Adipocyte (in vitro differentiated cells): ENCODE measurements around the gene MGLL.

ENCODE experiments used
- DNase-seq: peaks from one replicate; pipeline ENCODE4 v3.0.0-alpha.2; 2015; ENCODE audit warnings: low read depth
- H3K27me3 ChIP-seq: replicated peaks from 2 replicates; pipeline ENCODE4 v1.7.0; 2013; ENCODE audit warnings: mild to moderate bottlenecking, low read length, moderate library complexity; ENCODE audit not compliant: control insufficient read depth, insufficient read depth
- H3K36me3 ChIP-seq: 2 replicates; pipeline ENCODE4 v1.7.0; 2013; ENCODE audit warnings: low read length, mild to moderate bottlenecking, moderate library complexity; ENCODE audit not compliant: control insufficient read depth, insufficient read depth, severe bottlenecking
- H3K4me1 ChIP-seq: 2 replicates; pipeline ENCODE4 v1.7.0; 2013; ENCODE audit warnings: mild to moderate bottlenecking, low read length, moderate library complexity; ENCODE audit not compliant: control insufficient read depth, insufficient read depth
- H3K4me3 ChIP-seq: 2 replicates; pipeline ENCODE4 v1.7.0; 2013; ENCODE audit warnings: mild to moderate bottlenecking, low read length, moderate library complexity
- H3K9ac ChIP-seq: 2 replicates; pipeline ENCODE4 v1.7.0; 2013; ENCODE audit warnings: mild to moderate bottlenecking, low read length, moderate library complexity
- H3K9me3 ChIP-seq: 2 replicates; pipeline ENCODE4 v1.7.0; 2013; ENCODE audit warnings: mild to moderate bottlenecking, low read length, moderate library complexity; ENCODE audit not compliant: control insufficient read depth

MGLL gene

DNA sequence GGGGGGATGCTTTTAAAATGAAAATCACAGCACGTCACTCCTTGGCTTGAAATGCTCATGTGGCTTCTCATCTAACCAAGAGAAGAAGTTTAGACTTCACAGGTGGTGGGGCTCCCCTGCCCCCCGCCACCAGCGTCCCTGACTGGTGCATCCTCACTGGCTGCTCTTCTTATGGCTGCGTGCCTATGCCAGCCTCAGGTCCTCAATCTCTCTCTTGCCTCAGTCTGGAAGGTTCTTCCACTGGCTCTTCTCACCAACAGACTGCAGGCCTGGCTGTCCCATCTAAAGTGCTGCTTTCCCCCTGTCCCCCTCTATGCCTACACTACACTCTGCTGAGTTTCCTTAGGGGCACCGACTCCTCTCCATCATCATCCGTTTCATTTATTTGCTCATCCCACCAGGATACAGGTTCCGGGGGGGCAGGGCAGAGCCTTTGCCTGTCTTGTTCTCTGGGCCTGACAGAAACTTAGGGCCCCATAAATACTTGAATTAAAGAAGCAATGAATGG lies 128.9 kb downstream of the MGLL start:
- DNase-seq: no peak
- Histone ChIP-seq H3K4me3 (no peak overlapping the region), H3K27me3 (no peaks in the 10 kb centered on the region), H3K9ac (no peak overlapping the region), H3K4me1 (peaks cover 37% of the 10 kb centered on the region), H3K9me3 (no peaks in the 10 kb centered on the region), H3K36me3 (peaks cover 29% of the 10 kb centered on the region)

DNA sequence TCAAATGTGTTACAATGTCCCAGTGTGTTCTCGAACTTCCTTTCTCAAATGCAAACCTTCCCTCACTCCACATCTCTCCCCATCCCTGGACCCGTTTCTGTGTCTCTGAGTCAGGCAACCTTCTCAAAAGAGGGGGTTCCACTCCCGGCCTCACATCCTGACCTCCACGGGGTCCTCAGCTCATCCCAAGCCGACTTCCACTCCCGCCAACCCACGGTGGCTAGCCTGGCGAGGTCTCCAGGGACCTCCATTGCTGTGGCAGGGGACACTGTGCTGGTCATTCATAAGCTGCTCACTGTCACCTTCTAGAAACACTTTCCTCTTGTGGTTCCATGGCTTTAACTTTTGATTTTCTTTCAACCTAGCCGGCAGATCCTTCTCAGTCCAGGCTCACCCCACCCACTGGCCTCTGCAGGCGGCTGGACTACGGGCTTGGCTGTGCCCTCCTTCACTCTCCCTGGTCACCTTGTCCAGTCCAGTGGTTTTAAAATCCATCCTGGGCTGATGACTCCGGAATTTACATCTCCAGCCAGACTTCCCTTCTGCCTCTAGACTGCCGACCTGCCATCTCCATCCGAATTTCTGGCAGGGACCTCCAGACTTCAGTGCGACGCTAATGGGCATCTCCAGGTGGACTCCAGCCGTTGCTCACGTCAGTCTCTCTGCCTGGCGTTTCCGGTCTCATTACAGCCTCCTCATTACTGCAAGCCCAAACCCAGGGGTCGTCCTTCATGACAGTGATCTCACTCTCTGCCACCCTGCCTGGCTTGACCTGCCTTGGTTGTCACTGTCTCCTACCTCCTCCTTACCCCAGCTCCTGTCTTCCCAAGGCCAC lies 129.6 kb downstream of the MGLL start:
- H3K4me3 ChIP-seq: no peak overlapping the region
- no peaks in the 10 kb centered on the region for H3K9me3 ChIP-seq
- DNase-seq: no peak
- peaks cover 29% of the 10 kb centered on the region for H3K36me3 ChIP-seq
- no peaks in the 10 kb centered on the region for H3K27me3 ChIP-seq
- H3K4me1 ChIP-seq: peaks cover 31% of the 10 kb centered on the region
- H3K9ac ChIP-seq: no peak overlapping the region

GRCh38 chr3:127691974-127692373 lies 130.3 kb downstream of the MGLL start:
- Histone ChIP-seq H3K4me3 (no peak overlapping the region), H3K36me3 (peaks cover 29% of the 10 kb centered on the region), H3K9ac (peak overlapping the region; percentile 76), H3K4me1 (peaks cover 23% of the 10 kb centered on the region), H3K9me3 (no peaks in the 10 kb centered on the region), H3K27me3 (no peaks in the 10 kb centered on the region)
- no peak for DNase-seq

GRCh38 chr3:127691489-127691888 lies 130.8 kb downstream of the MGLL start:
- Histone ChIP-seq H3K4me3 (no peak overlapping the region), H3K9ac (peak overlapping the region; percentile 76), H3K36me3 (peaks cover 29% of the 10 kb centered on the region), H3K9me3 (no peaks in the 10 kb centered on the region), H3K4me1 (peaks cover 18% of the 10 kb centered on the region), H3K27me3 (no peaks in the 10 kb centered on the region)
- DNase-seq: no peak

GRCh38 chr3:127690823-127691452 lies 131.4 kb downstream of the MGLL start:
- H3K4me1 ChIP-seq: peaks cover 16% of the 10 kb centered on the region
- DNase-seq: peak; percentile 65
- H3K9me3 ChIP-seq: no peaks in the 10 kb centered on the region
- H3K4me3 ChIP-seq: no peak overlapping the region
- no peaks in the 10 kb centered on the region for H3K27me3 ChIP-seq
- peak overlapping the region; percentile 76 for H3K9ac ChIP-seq
- peaks cover 29% of the 10 kb centered on the region for H3K36me3 ChIP-seq

- Histone ChIP-seq H3K4me3 (no peak overlapping the region), H3K36me3 (peaks cover 29% of the 10 kb centered on the region), H3K9ac (peak overlapping the region; percentile 76), H3K27me3 (no peaks in the 10 kb centered on the region), H3K9me3 (no peaks in the 10 kb centered on the region), H3K4me1 (peaks cover 16% of the 10 kb centered on the region)
- peak; percentile 77 for DNase-seq
Measured at GRCh38 chr3:127690106-127690505, 132.2 kb downstream of the MGLL start.

DNA sequence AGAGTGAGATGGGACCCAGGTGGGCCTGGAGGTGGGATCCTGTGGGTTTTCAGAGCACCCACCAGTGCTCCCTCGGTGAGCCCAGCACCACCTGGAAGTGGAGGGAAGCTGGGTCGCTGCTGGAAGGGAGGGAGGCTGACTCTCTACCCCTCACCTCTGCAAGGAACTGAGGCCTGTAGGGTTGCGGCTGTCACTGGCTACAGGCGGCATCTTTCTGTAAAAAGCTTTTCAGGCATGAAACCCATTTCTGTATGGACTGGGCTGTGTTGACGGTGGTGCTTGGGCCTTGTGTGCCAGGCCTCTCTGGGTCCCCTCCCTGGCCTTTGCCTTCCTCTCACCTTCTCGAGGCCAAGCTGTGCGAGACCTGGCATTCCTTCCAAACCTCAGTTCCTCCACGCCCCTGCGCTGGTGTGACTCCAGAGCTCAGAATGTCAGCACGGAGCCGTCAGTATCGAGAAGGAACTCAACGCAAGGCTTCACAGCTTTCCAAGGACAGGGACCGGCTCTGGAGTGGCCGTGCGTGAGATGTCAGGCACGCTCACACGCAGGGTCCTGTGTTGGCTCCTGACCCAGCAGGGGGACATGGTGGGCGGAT lies 133.0 kb downstream of the MGLL start:
- Histone ChIP-seq H3K9ac (peak overlapping the region; percentile 42), H3K36me3 (peaks cover 22% of the 10 kb centered on the region), H3K4me3 (no peak overlapping the region), H3K9me3 (no peaks in the 10 kb centered on the region), H3K27me3 (no peaks in the 10 kb centered on the region), H3K4me1 (peaks cover 16% of the 10 kb centered on the region)
- DNase-seq: no peak

GRCh38 chr3:127688416-127689265 lies 133.7 kb downstream of the MGLL start:
- Histone ChIP-seq H3K9ac (no peak overlapping the region), H3K4me1 (peaks cover 16% of the 10 kb centered on the region), H3K4me3 (no peak overlapping the region), H3K9me3 (no peaks in the 10 kb centered on the region), H3K36me3 (peaks cover 20% of the 10 kb centered on the region), H3K27me3 (no peaks in the 10 kb centered on the region)
- no peak for DNase-seq

GRCh38 chr3:127688022-127688415 lies 134.3 kb downstream of the MGLL start:
- no peak overlapping the region for H3K9ac ChIP-seq
- H3K9me3 ChIP-seq: no peaks in the 10 kb centered on the region
- peaks cover 16% of the 10 kb centered on the region for H3K4me1 ChIP-seq
- DNase-seq: no peak
- H3K27me3 ChIP-seq: no peaks in the 10 kb centered on the region
- H3K4me3 ChIP-seq: no peak overlapping the region
- peaks cover 13% of the 10 kb centered on the region for H3K36me3 ChIP-seq

DNA sequence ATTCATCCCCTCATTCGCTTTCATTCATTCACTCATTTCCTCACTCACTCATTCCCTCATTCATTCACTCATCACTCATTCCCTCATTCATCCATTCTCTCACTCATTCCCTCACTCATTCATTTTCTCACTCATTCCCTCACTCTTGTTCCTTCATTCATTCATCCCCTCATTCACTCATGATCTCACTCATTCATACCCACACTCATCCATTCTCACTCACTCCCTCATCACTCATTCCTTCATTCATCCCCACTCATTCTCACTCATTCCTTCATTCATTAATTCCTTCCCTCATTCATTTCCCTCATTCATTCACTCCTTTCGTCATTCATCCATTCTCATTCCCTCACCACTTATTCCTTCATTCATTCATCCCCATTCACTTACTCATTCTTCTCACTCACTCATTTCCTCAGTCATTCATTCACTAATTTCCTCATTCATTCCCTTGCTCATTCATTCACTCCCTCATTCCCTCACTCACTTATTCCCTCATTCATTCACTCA lies 135.0 kb downstream of the MGLL start:
- Histone ChIP-seq H3K4me3 (no peak overlapping the region), H3K4me1 (peaks cover 16% of the 10 kb centered on the region), H3K9ac (no peak overlapping the region), H3K36me3 (peaks cover 6% of the 10 kb centered on the region), H3K9me3 (no peaks in the 10 kb centered on the region), H3K27me3 (no peaks in the 10 kb centered on the region)
- DNase-seq: no peak
